HG03575 (cell line): ENCODE measurements around the gene MRPL20.
"Not testable (repeated sequence)": the region's sequence is repeated elsewhere in the genome, so short reads cannot be mapped to it uniquely, and the experiment has no call there.

Experiments
- ATAC-seq: cut with Tn5 transposase; IDR thresholded peaks from one replicate; pipeline ENCODE4 v1.9.1; 2021; ENCODE audit not compliant: unreplicated experiment, insufficient number of reproducible peaks, low FRiP score; ENCODE audit errors: extremely low read depth

Gene MRPL20

DNA sequence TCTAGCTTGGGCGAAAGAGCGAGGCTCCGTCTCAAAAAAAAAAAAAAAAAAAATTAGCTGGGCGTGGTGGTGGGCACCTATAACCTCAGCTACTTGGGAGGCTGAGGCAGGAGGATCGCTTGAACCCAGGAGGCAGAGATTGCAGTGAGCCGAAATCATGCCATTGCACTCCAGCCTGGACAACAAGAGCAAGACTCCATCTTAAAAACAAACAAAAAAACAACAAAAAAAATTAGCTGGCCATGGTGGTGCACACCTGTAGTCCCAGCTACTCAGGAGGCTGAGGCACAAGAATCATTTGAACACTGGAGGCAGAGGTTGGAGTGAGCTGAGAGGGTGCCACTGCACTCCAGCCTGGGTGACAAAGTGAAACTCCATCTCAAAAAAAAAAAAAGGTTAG, 21.9 kb upstream of the MRPL20 start:
- ATAC-seq, result not testable (repeated sequence)

DNA sequence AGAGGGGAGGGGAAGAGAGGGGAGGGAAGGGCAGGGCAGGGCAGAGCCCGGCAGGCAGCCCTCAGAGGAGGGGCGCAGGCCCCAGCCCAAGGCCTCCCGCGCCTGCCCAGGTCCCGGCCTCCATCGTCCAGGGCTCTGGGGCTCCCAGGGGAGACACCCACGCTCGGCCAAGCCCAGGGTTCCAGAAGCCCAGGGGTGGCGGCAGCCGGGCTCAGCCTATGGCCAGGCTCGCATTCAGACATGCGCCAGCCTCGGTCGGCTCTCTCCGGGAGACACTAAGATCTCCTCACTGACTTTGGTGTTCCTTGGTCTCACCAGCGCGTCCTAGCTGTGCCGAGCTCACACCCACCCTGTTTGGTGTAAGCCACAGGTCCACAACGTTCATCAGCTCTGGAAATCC, 21.1 kb upstream of the MRPL20 start:
- ATAC-seq, result no peak

DNA sequence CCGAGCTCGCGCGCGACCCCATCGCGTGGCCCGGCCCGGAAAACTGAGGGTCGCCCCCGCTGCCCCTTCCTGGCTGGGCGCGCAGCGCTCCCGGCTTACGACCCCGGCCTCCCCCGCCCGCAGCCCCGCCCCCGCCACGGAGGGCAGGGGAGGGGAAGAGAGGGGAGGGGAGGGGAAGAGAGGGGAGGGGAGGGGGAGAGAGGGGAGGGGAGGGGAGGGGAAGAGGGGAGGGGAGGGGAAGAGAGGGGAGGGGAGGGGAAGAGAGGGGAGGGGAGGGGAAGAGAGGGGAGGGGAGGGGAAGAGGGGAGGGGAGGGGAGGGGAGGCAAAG, 20.7 kb upstream of the MRPL20 start:
- ATAC-seq, result no peak

DNA sequence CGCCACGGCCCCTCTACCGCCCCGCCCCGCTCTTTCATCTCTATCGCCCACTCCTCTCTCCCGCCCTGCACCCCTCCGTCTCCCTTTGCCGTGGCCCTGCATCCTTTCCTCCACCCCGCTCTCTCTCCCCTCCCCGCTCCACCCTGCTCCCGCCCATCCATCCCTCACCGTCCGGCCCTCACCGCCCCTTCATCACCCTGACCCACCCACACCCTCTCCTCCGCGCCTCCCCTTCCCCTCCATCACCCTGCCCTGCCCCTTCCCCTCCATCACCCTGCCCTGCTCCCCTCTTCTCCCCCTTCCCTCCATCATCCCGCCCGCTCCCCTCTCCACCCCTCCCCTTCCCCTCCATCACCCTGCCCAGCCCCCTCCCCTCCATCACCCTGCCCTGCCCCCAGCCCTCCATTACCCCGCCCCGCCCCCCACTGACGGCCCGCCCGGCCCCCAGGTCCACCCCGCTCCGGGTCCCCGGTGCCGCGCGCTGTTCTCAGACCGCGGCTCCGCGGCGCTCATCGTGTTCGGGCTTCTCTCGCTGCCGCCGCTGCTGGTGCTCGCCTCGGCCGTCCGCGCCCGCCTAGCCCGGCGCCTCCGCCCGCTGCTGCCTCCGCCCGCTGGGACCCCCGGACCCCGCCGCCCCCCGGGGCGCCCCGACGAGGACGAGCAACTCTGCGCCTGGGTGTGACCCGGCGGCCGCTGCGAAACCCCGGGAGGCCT, 20.2 kb upstream of the MRPL20 start:
- no peak for ATAC-seq

DNA sequence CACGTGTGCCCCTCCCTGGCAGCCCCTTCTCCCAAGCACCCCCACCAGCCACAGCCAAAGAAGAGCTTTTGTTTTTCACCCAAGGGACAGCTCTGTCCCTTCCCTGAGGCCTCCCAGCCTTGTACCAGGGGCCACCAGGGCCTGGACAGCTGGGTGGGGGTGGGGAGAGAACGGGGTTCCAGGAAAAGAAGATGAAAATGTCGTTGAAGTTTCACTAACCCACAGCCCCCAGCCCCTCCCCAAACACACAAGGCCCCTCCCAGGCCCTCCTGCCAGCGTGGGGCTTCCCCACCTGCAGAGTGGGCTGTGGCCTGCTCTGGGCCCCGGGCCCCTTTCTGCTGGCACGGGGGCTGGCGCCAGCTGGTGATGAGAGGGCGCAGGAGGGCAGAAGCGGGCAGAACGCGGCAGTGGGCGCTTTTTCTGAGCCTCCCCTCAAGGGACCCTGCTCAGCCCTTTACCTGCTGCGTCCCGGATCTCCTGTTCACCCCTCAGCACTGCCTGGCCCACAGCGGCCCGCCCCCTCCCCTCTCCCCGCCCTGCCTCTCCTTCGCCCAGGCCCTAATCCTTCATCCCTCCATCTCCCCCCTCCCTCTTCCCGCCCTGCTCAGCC, 19.5 kb upstream of the MRPL20 start:
- ATAC-seq, result no peak

DNA sequence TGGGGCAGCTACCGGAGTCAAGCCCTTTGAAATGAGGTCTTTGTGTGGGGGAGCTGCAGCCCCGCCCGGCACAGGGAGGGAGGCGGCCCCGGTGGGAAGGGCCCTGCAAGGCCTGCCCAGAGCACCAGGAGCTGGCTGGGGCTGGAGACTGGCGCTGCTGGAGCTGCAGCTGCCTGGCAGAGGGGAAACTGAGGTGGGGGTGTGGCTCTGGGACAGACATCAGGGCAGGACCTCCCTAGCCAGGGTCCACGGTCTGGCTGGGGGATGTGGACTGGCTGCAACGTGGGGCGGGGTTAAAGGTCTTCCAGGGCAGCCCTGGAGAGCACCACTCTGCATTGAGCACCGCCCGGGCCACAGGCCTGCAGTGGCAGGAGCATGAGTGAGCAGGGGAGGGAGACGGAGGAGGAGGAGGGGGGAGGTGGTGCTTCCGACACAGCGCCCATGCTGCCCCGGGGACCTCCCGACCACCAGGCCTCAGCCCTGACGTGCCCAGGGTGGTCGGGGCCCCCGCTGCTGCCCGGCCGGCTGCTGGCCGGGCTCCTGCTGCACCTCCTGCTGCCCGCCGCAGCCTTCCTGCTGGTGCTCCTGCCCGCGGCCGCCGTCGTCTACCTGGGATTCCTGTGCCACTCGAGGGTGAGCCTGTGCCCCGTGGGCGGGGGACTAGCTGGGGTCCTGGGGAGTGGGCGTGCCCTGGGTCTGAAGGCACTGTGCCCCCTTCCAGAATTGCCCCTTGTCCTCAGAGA, 18.8 kb upstream of the MRPL20 start:
- ATAC-seq, result no peak

DNA sequence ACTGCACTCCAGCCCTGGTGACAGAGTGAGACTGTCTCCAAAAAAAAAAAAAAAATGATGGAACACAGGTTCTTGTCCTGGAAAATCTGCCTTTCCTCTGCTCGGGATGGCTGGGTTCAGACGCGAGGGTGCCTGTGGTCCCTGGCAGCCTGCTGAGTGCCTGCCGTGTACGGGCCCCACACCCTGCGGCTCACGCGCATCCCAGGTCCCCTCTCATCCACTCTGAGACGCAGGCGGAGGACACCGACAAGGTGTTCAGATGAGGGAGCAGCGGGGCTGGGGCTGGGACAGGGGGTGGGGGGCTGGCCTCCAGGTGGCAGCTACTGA, 18.3 kb upstream of the MRPL20 start:
- ATAC-seq, result no peak

DNA sequence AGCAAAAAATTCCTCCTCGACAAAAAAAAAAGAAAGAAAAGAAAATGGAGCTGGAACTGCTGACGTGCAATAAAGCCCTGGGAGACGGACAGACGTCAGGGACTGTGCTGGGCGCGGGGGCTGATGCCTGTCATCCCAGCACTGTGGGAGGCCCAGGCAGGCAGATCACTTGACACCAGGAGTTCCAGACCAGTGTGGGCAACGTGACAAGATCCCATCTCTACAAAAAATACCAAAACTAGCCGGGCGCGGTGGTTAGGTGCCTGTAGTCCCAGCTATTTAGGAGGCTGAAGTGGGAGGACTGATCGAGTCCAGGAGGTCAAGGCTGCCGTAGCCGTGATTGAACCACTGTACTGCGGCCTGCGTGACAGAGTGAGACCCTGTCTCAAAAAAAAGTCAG, 17.6 kb upstream of the MRPL20 start:
- ATAC-seq, result no peak

DNA sequence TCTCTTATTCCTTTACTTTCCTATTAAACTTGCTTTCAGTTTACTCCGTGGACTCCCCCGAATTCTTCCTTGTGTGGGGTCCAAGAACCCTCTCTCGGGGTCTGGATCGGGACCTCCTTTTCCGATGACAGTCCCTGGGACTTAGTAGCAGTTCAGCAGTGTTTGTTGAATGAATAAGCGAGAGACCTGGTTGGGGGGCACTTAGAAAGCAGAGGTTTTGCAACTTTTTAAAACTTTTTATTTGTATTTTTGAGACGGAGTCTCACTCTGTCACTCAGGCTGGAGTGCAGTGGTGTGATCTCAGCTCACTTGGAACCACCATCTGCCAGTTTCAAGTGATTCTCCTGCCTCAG, 16.1 kb upstream of the MRPL20 start:
- no peak for ATAC-seq

DNA sequence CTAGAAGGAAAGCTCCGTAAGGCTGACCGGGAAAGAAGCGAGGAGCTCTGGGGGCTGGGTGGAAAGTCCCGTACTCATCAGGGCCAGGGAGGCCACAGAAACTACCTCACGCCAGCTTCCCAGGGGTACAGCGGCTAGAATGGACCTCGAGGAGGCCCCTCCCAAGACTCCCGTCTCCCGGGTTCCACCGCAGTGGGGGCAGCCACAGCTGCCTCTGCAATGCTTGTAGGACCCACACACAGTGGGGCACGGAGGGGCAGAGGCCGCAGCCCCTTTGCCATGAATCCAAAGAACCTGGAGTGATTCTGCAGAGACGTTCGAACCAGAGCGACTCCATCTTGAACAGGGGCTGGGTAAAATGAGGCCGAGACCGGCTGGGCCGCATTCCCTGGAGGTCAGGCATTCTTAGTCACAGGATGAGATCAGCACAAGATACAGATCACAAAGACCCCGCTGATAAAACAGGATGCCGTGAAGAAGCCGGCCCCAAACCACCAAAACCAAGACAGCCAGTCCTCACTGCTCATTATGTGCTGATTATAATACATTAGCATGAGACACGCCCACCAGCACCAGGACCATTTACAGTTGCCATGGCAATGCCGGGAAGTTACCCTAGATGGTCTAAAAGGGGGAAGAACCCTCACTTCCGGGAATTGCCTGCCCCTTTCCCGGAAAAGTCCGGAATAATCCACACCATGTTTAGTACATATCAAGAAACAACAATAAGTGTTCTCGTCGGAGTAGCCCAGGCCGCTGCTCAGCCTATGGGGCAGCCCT, 15.6 kb upstream of the MRPL20 start:
- ATAC-seq, result no peak

DNA sequence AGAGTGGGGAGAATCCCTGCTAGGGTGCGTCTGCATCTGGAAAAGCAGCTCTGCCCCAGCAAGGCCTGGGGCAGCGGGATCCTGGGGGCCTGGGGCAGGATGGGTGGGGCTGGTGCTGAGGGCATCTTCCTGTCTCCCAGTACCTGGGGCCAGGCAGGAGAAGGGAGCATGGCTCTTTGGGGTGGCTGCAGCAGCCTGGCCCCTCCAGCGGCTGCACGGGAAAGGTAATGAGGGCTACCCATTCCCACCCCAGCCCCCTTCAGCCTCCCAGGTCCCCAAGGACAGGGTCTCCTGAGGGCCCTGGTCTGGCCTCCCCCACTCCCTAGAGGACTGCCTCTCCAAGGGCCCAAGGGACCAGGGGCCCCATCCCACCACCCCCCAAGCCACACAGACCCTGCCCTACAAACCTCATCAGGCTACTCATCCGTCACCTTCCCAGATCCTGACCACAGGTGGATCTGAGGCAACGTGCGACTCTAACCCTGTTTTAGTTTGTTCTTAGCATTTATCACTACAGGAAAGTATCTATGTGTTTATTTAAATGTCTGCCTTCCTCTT, 14.9 kb upstream of the MRPL20 start:
- ATAC-seq, result no peak

DNA sequence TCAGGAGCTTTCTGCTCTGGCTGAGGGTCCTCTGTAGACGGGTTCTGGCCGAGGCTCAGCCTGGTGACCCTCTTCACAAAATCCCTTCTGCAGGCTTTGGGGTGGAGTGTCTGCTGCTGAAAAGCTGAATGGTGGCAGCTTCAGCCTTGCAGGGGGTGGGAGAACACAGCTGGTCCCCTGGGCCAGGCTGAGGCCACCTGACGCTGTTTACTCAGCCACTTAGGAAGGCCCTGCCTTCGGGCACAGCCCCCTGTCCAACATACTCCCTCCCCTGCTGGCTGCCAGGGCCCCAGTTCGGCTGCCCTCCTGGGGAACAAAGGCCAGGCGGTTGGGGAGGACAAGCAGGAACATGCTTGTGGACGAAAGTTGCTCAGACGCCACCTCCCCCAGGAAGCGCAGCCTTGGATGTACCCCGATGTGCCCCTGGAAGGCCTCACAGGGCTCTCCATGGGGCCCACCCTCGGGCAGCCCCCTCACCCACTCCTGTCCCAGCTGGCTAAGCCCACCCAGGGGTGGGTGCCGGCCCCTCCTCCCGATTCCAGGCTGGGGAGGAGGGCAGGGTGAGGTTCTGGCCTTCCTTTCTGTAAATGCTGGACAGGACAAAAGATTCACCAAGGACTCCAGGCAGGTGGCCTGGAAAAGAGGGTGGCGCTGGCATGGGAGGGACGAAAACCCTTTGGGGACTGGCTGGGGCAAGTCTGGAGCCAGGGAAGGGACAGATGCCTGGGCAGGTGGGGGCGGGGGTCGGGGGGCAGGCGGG, 14.2 kb upstream of the MRPL20 start, which contains the start of gene ANKRD65:
ANKRD65 (minus strand) TSS at position 130 of the 760 bp plus-strand sequence. CDS start 271 bp downstream, outside the sequence.
- no peak for ATAC-seq

DNA sequence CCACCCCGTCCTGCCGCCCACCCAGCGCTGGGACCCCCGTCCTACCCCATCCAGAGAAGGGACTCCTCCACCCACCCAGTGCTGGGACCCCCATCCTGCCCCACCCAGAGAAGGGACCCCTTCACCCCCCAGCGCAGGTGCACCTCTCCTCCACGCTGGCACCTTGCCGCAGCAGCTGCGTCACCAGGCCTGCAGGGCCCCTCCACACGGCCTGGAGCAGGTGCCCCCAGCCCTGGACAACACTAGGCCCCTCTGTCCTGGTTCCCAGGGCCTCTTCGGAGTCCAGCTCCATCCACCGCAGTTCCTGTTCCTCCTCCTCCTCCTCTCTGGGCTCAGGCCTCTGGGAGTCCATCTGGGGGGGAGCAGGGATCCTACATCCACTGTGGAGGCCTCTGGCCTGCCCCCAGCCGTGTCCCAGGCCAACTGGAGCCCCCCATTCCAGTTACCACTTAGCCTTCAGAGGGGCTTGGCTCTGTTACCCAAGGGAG, 13.6 kb upstream of the MRPL20 start:
- no peak for ATAC-seq

DNA sequence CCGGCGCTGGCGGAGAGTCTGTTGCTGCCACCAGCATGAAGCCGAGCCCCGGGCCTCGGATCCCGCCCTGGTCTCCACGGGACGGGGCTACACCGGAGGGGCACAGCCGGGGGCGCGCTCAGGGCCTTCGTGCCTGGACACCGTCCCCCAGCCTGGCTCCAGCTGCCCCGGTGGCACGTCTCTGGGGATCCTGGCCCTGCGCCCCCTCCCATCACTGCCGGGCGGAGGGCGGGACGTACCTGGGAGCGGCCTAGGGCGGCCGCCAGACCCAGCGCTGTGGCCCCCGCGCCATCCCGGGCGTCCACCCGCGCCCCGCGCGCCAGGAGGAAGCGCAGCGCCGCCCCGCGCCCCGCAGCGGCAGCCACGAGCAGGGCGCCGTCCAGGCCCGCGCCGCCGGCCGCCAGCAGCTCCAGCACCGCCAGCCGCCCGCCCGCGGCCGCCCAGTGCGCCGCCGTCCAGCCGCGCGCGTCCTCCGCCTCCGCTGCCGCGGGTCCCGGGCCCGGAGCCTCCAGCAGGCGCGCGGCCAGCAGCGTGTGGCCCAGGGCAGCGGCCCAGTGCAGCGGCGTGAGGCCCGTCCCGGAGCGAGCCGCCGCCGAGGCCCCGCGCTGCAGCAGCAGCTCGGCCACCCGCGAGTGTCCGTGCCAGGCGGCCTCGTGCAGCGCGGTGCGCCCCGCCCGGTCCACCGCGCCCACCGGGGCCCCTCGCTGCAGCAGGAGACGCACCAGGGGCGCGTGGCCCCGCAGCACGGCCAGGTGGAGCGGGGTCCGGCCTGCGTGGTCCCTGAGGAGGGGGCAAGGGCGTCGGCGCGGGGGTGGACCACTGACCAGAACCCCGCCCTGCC, 12.9 kb upstream of the MRPL20 start:
- no peak for ATAC-seq

DNA sequence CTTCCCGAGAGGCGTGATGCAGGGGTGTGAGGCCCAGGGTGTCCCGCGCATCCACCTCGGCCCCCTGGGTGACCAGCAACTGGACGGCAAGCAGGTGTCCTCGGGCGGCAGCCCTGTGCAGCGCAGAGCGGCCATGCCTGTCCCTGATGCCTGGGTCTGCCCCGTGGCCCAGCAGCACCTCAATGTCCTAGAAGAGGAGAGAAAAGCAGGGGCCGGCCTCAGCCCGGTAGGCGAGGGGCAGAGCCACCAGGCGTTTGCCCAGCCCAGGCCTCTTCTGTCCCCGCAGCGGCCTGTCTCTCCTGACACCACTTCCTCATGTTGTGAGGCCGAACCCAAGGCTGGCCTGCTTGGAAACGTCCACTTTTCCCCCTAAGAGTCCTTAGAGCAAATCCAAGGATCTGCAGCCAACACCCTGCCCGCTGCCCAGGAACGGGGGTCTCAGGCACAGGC, 12.3 kb upstream of the MRPL20 start:
- ATAC-seq, result no peak

DNA sequence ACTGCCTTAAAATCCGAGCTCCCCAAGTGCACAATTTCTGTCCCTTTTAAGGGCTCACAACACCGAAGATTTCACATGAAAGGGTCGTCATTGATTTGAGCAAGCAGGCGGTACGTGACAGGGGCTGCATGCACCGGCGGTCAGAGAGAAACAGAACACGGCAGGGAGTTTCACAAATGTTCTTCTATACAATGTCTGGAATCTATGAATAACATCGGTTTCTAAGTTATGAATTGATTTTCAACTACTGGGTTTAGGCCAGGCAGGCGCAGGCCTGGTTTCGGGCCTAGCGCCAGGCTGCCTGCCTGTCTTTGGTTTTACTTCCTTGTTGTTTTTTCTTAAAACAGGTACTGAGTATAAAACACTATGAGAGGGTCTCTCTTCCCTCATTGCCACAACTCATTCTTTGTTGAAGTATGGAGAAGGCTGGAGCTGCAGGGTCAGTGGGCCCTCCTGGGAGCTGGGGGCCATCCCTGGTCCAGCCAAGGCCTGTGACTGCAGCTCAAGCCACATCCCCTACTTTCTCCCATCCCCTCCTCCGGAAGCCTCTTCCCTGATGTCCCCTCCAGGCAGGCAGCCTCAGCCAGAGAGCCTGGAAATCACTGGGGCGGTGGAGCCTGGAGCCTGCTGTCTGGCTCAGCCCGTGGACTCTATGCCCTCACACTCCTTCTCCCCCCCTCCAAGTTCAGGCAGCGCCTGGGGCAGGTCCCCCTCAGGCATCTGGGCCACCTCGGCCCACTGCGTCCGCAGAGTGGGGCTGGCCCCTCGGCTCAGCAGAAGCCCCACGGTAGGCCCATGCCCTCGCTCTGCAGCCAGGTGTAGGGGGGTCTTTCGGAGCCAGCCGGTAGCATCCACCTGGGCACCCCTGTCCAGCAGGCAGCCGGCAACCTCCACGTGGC, 11.6 kb upstream of the MRPL20 start:
- ATAC-seq, result no peak
